GM04503 (cell line): Measurements from ENCODE around the gene MRPL17.

Experiments used
- DNase-seq: peaks from one replicate; pipeline ENCODE4 v3.0.0-alpha.2; 2012; ENCODE audit warnings: low read depth

Gene MRPL17

DNA sequence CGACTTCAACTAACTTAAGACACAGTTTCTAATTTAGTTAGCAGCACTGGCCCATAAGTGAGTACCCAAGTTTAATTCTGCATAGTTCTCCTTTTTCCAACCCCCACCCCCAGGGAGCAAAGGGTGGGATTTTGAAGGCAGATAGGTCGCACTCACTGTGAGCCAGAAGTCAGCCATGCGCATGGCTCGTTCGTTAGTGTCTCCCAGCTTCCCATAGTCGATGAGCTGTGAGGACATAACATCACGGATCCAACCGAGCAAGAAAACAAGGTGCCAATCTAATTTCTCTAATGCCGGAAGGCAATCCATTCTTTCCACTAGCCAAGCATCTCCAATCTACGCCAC, 577 bp downstream of the MRPL17 start:
- DNase-seq: no peak

DNA sequence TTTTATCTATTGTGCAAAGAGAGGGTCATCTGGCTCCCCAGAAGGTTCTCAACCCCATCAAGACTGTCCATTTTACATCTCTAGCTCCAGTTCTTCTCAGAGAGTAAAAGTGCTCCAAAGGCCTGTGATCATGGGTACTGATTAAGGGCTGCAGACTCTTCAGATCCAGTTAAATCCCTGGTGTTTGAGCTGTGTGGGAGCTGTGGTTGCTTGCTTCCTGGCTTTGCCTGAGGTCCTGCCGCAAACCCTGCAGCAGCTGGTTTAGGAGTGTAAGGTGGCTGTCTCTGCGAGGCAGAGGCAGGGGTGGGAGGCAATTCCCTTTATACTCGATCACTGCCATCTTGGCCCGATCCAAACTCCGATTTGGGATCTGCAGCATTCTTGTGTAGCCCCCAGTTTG, 1.2 kb downstream of the MRPL17 start:
- no peak for DNase-seq

DNA sequence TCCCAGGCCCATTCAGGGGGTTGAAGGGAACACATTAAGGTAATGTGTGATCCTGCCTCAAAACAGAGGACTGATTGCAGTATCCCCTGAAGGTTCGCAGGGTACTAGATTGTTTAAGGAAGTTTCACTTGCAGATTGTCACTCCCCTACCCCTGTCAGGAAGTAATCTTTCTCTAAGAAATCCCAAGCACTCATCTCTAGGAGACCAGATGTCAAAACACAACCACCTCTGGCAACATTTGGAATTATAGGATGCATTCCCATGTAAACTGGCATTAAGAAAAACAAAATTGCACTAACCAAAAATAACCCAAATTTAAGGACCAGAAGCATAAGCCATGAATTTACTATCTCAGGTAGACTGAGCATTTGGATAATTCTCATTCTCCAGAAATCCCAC, 1.6 kb downstream of the MRPL17 start:
- DNase-seq: no peak

DNA sequence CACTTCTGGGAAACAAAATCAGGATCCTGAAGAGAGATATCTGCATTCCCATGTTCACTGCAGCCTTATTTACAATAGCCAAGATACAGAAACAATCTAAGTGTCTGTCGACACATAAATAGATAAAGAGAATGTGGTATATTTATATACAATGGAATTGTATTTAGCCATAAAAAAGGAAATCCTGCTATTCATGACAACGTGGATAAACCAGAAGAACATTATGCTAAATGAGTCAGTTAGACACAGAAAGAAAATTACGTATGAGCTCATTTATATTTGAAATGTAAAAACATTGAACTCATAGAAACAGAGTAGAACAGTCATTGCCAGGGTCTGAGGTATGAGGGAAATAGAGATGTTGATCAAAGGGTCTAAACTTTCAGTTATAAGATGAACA, 6.1 kb downstream of the MRPL17 start:
- DNase-seq: no peak

DNA sequence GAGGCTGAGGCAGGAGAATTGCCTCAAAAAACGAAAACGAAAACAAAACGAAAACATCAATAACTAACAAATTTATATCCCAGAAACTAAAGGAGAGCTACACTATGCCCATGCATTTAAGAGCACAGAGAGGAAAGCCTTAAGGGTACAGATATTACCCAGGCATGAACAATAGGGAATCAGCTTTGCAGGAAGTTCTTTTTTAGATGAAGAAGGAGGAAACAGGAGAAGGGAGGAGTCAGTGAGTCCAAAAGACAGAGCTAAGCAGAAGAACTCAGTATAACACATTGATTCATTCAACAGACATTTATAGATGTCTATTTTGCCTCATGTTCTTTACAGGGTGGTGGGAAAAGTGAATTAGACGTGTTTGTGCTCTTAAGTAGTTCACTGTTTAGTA, 8.3 kb downstream of the MRPL17 start:
- DNase-seq: no peak

DNA sequence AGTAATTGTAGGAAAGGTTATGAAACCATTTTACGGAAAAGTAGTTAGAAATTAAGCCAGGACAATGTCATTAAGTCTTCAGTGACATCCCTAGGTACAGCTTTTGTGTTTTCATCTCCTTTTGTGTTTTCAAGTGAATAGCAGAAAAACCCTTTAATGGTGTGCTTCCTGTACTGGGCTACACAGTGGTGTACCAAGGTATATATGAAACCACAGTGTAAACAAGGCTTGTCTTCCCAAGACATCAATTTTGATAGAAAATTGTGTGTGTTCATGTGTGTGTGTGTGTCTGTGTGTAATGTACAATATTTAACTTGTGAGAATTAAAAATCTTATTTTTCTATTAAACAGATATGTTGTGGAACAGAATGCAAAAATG, 8.9 kb downstream of the MRPL17 start:
- no peak for DNase-seq

DNA sequence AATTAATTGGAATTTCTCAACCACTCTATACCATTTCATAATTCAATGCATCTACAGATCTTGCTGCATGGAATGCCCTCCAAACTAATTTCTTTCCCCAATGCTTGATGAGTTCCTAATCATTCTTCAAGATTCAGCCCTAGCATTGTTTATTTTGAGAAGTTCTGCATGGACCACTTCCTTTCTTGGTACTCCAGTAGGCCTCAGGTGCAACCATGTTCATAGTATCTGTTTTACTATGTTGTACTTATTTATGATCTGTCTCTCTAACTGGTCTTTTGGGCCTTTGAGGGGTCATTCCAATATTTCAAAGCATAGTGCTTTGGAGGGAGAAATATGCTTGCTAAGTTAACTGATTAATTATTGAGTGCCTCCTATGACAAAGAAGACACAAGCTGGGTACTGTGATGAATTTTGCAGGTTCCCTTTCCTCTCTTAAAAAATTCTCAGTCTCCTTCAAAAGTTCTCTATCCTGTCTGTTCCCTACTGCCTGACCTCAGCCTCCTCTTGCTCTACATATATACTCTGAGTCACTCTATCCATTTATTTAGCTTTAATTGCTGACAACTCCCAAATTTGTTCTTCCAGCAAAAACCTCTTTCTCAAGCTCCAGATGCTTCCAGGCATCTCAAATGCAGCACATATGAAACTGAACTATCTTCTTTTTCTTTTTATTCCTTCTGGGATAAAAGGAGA, 9.5 kb downstream of the MRPL17 start:
- no peak for DNase-seq

DNA sequence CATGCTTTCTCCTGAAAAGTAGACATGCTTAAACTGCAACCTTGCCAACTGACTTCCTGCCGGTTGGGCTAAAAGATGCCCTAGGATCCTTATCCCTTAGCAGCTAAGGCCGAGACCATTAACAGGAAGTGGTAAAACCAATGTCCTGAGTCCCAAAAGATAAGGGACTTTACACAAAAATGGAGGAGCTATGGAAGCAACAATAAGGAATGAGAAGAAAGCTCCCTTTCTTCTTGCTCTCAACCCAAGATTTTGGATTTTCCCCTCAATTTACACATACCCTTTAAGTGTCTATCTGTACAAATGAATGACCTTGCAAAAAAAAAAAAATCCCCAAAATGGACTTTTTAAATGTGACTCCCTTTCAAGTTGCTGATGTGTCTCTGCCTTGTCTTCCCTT, 11.1 kb downstream of the MRPL17 start:
- DNase-seq: no peak

DNA sequence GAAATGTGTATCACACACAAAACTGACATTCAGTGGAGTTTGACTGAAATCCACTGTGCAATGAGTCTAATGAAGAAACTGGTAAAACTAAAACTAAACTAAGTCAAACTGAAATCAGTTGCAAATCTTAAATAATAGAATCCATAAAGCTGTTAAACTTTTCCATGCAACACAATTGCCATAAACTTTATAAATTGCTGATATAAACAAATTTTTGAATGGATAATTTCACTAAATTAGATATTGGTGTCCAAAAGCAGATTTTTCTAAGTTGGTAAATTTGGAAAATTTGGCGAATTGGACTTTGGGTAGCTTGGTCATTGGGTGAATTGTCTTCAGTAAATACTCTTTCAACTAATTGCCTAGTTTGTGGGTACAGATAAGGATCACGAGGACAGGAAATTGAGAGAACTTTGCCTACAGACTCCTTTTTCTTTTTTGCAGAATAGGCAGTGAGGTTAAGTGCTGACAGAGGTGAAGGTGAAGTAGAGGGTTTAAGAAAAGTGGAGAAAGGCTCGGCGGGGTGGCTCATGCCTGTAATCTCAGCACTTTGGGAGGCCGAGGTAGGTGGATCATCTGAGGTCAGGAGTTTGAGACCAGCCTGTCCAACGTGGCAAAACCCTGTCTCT, 12.8 kb downstream of the MRPL17 start:
- no peak for DNase-seq

DNA sequence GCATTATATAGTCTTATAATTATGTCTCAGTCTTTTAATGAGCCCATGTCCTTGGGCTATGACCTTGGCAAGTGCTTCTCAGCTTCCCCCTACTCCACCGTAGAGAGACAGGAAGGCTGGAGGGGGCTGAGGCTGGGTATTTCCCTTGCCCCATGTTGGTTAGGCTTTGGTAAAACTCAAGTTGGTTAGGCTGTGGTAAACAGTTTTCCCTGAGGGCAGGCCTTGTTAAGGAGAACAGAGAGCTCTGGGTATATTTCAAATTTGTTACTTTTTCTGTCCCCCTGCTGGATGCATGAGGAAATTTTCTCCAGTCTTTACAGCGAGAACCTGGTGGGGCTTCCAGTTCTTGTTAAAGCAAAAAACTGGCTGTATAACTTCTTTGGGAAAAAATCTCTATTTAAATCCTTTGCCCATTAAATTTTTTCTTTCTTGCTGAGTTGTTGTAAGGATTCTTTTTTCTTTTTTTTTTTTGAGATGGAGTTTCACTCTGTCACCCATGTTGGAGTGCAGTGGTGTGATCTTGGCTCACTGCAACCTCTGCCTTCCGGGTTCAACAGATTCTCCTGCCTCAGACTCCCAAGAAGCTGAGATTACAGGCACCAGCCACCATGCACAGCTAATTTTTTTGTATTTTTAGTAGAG, 15.3 kb downstream of the MRPL17 start:
- no peak for DNase-seq

DNA sequence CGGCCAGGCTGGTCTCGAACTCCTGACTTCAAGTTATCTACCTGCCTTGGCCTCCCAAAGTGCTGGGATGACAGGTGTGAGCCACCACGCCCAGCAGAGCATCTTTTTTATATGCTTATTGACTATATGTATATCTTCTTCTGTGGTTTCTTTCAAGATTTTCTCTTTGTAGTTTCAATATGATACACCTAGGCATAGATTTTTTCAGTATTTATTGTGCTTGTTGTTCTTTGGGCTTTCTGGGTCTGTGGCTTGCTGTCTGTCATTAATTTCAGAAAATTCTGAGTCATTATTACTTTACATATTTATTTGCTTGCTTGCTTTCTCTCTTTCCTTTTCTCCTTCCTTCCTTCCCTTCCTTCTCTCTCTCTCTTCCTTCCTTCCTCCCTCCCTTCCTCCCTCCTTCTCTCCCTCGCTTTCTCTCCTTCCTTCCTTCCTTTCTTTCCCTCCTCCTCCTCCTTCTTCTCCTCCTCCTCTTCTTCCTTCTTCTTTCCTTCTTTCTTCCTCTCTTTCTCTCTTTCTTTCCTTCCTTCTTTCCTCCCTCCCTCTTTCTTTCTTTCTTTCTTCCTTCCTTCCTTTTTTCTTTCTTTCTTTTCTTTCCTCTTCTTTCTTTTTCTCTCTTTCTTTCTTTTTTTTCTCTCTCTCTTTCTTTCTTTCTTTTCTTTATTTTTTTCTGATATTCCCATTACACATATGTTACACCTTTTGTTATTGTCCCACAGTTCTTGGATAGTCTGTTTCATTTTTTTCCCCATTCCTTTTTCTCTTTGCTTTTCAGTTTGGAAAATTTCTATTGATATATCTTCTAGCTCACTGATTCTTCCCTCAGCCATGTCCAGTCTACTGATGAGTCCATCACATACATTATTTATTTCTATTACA, 16.6 kb downstream of the MRPL17 start:
- DNase-seq: no peak

DNA sequence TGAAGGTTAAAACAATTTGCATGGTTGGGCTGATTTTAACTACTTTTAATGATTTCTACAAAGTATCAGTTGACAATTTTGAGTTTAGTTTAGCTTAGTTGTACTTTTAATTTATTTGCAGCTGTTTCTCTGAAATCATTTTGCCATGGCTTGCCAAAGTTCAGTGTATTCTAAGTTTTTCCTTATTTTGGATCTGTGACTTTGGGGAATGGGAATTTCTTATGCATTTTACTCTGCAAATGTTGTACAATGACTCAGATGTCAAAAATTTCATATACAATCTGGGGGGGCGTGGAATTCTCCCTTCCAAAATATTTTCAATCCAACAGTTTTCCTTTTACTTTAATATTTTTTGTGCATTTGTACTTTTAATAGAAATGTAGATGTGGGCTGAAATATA, 18.6 kb downstream of the MRPL17 start:
- no peak for DNase-seq

DNA sequence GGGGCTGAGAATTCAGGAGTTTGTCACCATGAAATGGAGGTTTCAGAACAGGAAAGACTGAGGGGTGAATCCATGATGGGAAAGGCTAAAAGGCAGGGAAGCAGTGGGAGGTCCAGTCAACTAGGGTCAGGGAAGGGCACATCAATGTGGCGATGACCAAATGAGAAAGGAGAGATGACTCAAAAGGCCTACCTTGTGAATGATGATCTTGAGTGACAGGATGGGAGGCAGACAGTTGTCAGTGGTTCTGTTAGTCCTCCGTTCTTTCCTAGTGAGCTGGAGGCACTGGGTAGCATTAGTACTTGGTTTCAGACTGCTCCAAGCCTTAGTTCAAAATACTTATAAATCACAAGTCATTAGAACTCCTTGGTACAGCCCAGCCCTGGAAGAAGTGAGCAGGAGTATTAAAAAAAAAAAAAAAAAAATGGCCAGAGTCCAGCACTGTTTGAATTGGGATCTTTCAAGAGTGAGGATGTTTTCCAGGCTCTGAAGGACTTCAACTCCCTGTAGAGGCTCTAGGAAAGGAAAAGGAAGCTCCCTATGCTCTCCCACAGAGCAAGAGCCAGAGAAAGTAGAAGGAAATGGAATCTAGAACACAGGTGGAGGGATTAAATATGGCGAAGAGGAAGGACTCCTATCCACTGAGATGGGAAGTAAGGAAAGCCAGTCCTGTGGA, 19.2 kb downstream of the MRPL17 start:
- no peak for DNase-seq

DNA sequence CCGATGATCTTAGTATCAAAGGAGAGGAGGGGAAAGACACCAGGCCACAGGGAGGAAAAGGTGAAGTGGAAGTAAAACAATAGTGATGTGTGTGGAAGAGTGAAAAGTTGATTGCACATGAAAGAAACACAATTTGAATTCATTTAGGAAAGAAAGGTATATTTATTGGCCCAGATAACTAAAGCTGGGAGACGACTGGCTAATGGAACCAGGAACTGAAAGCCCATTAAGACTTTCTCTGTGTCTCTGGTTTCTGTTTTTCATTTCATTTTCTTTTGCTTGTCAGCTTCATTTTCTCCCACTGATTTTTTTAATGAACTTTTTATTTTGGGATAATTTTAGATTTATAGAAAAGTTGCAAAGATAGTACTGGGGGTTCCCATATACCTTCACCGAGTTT, 22.4 kb downstream of the MRPL17 start:
- DNase-seq: no peak

DNA sequence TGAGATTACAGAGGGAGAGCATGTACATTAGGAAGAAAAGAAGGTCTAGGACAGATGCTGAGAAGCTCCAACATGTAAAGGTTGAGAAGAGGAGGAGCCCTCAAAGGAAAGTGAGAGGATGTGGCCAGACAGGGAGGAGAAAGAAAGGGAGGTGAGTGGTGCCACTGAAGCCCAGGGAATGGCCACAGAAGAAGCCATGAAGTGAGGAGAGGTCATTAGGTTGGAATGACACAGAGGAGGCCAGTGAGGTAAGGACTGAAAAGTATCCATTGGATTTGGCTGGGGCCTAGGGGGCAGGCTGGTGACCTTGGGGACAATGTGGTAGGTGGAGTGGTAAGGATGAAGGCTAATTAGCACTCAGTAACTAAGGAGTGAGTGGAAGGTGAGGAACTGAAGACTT, 24.5 kb downstream of the MRPL17 start:
- no peak for DNase-seq

DNA sequence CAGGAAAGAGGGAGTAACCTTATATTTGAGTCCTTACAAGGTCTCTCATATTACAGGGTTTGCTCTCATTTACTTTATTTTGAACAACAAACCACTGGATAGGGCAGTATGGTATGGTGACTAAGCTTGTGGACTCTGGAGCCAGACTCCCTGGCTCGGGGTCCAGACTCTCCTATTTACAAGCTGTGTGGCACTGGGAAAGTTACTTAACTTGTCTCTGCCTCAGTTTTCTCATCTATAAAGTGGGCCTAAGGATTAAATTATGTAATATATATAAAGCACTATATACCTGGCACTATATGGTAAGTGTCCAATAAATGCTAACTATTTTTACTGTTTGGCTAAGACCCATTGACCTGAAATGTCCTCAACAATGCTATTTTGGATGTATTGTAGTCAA, 25.8 kb downstream of the MRPL17 start:
- no peak for DNase-seq

DNA sequence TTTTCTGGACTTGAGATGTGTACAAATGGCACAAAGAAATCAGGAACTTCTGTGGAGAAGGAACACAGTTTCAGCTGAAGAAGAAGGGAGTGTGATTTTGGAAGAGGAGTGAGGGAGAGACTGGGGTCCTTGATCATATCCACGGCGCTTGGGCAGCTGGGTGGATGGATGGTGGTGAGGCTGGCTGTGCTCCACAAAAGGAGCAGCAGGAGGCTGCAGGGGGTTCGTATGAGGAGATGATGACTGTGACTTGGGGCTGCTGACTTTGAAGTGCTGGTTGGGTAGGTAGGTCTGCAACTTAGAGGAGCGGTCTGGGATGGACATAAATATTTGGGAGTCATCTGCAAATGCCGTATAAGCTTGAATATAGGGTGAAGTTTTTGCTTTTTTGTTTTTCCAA, 26.2 kb downstream of the MRPL17 start:
- DNase-seq: no peak

DNA sequence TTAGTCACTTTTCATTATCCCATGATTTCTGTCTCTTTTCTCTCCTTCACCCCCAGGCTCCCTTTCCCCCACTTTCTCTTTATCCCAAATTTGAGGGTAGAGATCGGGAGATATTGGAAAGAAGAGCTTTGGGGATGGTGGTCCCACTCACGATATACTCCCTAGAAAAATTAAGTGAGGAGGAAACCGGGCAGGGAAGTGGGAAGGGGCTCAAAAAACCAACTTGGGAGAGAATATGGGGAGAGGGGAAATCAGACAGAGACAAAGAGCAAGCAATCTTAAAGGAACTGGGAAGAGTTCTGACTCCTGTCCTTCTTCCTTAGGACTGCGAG, 26.6 kb downstream of the MRPL17 start:
- no peak for DNase-seq

DNA sequence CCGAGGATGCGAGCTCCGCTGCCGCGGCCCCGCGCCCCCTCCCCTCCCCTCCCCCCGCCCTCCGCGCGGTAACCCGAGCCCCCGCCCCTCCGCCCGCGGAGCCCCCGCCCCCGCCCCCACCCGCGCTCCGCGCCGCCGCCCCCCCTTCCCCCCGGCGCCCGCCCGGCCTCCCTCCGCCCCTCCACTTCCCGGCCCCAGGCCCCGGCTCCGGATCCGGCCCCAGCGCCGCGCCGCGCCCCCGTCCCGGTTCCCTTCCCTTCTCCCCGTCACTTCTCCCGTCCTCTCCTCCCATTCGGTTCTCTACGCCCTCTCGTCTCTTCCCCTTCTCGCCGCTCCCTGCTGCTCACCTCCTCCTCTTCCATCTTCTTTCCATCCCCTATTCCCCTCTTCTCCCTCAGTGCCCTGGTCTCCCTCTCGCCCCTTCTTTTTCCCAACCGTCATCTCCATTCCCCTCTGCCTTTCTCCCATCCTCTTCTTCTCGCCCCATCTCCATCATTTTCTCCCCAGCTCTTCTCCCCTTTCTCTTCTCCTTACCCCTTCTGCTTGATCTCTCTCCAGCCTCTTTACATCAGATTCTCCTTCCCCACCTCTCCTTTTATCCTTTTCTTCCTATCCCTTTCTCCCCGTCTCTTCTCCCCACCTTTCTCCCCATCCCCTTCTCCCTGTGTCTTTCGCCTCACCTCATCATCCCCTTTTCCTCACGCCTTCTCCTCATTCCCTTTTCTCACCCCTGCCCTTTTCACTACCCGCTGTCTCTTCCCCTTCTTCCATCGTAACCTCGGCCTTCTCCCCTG, 27.2 kb downstream of the MRPL17 start, which contains the start of gene DCHS1:
TSS of gene DCHS1 (minus strand) at position 20 of the 794 bp plus-strand sequence. CDS start 14,196 bp downstream, outside the sequence.
- DNase-seq: no peak

DNA sequence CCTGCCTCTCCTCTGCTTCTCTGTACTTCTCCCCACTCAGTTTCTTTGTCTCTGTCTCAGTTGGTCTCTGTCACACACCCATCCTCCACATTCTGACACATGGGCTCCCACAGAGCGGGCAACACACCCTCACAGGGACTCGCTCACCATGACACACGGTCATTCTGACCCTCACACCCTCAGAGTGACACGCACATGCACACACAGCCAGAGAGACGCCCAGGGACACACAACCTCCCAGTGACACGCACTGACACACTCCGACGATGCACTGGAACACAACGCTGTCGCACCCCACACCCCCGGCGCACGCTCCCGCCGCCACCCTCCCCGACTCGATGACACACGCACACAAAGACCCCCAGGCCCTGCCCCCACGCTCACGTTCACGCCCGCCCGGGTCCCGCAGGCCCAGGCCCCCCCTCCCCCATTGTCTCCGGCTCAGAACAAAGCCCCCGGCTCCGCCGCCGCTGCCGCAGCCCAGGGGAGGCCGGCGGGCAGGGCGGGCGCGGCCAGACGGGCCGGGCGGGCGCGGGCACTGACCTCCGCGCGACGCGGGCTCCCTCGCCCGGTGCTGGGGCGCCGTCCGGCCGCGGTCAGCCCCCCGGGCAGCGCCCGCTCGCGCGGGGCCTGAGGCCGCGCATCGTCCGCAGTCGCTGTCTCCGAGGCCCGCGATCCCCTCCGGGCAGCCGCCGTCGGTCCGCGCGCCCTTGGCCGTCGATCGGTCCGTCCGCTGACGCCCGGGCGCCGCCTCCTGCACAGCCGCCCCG, 27.9 kb downstream of the MRPL17 start:
- DNase-seq: no peak
